A172 (cell line): Measurements from ENCODE around the gene ENO1. TPM values are rescaled to one million over a fixed set of nuclear protein-coding genes. Genes with fewer than 3 reads are reported as not detected.
"Not testable (repeated sequence)": the region's sequence is repeated elsewhere in the genome, so short reads cannot be mapped to it uniquely, and the experiment has no call there.

ENCODE experiments used
- DNase-seq: peaks from one replicate; pipeline ENCODE4 v3.0.0-alpha.2; 2015; ENCODE audit warnings: low spot score
- total RNA-seq: library from RNA; depleted of rRNA; stranded (reverse); fragments of >200 nt; shearing (Covaris generic); gene quantifications from 2 replicates; pipeline ENCODE4 v1.2.3, GENCODE V29; 2014

The ENO1 gene
- total RNA-seq, 1 experiment from 2014 or later, result 1,393 TPM

GRCh38 chr1:8896775-8897174, 18.3 kb upstream of the ENO1 start:
- DNase-seq, result not testable (repeated sequence)

GRCh38 chr1:8892026-8892425, 13.5 kb upstream of the ENO1 start:
- no peak for DNase-seq

DNA sequence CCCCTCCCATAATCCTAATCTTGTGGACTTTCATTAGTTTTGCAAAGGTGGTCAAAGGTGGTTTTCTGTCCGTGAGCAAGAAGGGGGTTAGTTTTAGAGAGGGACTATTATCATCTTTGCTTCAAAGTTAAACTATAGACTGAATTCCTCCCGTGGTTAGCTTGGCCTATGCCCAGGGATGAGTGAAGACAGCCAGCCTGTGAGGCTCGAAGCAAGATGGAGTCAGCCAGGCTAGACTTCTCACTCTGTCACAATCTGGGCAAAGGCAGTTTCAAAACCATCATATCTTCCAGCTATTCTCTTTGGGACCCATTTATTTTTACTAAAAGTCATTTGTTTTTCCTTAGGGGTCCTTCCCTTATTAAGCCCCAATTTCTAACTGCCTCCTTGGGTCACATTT, 12.9 kb upstream of the ENO1 start:
- no peak for DNase-seq

DNA sequence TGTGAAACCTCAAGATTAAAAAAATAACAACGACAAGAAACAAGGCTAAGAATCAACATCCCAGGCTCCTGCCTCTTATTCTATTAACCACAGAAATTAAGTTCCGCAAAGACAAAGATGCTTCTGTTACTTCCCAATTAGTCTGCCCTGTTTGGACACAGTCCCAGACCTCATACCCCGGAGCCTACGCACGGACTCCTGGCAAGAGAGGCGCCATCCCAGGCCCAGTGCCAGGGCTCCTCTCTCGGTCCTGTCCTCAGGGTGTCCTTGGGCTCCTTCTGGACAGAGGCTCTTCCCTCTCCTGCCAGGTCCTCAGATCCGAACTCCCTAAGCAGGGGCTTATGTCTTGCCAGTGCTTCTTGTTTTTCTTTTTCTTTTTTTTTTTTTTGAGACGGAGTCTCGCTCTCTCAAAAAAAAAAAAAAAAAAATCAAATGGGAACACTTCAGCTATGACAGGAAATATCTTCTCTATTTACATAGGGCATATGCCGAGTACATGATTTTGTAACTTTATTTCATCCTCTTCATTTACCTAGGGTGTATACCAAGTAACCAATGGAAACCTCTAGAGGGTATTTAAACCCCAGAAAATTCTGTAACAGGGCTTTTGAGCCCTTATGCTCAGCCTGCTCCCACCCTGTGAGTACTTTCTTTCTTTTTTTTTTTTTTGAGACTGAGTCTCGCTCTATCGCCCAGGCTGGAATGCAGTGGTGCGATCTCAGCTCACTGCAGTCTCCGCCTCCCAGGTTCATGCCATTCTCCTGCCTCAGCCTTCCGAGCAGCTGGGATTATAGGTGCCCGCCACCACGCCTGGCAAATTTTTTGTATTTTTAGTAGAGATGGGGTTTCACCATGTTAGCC, 11.7 kb upstream of the ENO1 start:
- peak; percentile 55 for DNase-seq

DNA sequence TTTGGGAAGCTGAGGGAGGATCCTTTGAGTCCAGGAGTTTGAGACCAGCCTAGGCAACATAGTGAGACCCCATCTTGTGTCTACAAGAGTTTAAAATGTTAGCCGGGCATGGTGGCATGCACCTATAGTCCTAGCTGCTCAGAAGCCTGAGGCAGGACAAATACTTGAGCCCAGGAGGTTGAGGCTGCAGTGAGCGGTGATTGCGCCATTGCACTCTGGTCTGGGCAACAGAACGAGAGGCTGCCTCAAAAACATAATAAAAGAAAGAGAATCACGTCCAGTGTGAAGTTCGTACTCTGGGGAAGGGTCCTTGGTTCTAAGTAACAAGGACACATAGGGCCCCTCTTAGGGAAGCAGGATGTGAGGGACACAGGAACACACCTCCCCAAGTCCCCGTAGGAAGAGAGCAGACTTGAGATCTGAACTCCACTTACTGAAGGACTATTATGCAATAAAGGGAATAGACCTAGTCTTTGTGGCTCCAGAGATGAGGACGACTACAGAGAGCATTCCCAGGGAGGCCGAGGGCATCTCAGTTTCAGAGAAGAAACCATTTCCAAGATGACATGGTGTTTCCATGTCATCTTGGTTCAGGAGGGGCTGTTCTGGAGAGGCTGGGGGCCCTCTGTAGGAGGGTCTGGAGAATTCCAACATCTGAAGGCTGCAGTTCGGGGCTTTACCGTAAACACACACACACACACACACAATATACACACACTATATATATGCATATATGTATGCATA, 10.8 kb upstream of the ENO1 start:
- DNase-seq, result no peak

DNA sequence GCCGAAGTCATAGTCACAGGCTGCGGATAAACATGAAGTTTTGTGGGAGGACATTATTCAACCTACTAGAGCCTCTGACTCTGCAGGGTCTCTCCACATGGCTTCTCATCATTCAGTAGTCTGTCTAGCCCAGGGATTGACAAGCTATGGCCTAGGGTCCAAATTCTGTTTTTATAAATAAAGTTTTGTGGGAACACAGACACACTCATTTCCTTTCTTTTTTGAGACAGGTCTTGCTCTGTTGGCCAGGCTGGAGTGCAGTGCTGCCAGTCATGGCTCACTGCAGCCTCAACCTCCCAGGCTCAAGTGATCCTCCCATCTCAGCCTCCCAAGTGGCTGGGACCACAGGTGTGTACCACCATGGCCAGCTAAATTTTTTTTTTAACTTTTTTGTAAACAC, 8.1 kb upstream of the ENO1 start:
- DNase-seq, result no peak

DNA sequence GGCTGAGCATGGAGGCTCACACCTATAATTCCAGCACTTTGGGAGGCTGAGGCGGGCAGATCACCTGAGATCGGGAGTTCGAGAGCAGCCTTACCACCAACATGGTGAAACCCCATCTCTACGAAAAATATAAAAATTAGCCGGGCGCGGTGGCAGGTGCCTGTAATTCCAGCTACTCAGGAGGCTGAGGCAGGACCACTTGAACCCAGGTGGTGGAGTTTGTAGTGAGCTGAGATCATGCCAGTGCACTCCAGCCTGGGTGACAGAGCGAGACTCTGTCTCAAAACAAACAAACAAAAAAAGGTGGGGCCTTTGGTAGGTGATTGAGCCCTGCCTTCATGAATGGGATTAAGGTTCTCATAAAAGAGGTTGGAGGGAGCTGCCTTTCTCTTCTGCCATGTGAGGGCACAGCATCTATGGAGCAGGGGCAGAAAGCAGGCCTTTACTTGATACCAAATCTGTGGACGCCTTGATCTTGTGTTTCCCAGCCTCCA, 7.6 kb upstream of the ENO1 start:
- DNase-seq, result not testable (repeated sequence)

- DNase-seq, result not testable (repeated sequence)
Observed at GRCh38 chr1:8884105-8884504, 5.6 kb upstream of the ENO1 start.

GRCh38 chr1:8883491-8883890, 5.0 kb upstream of the ENO1 start:
- DNase-seq, result no peak

- DNase-seq, result peak; percentile 78
Observed at GRCh38 chr1:8879922-8880676, 1.6 kb upstream of the ENO1 start.

DNA sequence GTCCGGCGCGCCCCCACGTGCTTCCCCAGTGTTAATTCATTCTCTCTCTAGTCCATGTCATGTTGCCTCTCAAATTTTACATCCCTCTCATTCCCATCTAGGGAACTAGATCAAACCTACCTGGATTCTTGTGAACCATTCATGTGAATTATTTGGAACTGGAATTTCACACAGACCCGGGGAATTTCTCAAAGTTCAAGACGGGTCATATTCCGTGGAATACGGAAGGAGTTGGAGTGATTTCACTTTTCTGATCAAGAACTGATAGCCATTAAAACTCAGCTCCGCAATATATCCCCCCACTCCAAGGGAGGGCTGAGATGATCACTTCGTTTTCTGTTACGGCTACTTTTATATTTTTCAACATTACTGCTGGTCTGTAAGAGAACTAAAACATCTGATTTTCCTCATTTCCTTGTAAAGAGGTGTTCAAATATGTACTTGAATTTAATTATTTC, 1.0 kb upstream of the ENO1 start:
- DNase-seq, result no peak

DNA sequence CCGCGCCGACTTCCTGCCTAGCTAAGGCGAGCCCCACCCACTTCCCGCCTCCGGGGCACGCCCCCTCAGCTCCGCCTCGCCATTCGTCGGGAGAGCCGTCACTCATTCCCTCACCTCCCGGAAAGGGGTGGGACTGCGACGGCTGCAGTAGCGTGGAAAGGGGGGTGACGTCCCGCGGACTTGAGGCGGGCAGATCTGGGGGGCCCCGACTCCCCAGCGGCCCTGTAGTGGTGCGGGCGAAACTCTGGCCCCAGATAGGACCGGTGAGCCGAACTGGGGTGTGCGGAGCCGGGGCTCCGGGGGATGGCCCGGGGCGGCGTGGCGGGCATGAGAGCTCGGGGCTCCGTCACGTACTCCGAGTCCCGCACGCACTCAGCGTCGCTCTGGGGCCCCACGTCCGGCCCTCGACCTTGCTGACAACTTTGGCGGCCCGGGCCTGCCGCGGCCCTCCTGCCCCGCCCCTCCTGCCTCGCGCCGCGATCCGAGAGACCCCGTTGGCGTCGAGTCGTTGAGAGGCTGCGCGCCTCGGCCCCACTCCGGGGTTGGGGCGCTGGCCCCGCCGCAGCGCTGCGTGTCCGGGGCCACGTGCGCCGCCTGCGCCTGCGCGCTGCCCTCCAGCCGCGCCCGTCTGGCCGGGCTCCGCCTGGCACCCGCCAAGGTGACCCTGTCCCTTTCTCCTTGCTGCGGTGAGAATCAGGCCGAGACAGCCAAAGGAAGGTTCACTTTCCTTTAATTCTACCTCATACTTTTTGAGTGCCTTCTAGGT, 395 bp upstream of the ENO1 start:
- DNase-seq, result peak; percentile 91

DNA sequence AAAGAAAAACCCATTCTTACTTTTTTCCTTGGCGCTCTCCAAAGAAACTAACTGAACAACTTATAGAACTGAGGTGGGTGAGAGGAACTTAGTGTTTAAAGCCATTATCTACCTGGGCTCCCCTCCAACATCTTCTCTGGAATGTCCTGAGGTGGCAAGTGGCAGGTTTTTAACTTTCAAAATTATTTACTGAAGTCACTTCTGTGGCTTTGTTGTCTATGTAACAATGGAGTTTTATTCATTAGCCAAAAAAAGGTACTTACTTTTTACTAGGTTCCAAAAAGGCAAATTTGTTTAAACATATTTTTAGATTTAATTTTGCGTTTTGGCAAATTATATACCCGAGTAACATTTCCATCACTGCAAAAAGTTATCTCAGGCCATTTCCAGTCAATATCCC, 2.4 kb downstream of the ENO1 start:
- DNase-seq, result no peak

- DNase-seq, result no peak
Observed at GRCh38 chr1:8875216-8875861, 3.1 kb downstream of the ENO1 start.

DNA sequence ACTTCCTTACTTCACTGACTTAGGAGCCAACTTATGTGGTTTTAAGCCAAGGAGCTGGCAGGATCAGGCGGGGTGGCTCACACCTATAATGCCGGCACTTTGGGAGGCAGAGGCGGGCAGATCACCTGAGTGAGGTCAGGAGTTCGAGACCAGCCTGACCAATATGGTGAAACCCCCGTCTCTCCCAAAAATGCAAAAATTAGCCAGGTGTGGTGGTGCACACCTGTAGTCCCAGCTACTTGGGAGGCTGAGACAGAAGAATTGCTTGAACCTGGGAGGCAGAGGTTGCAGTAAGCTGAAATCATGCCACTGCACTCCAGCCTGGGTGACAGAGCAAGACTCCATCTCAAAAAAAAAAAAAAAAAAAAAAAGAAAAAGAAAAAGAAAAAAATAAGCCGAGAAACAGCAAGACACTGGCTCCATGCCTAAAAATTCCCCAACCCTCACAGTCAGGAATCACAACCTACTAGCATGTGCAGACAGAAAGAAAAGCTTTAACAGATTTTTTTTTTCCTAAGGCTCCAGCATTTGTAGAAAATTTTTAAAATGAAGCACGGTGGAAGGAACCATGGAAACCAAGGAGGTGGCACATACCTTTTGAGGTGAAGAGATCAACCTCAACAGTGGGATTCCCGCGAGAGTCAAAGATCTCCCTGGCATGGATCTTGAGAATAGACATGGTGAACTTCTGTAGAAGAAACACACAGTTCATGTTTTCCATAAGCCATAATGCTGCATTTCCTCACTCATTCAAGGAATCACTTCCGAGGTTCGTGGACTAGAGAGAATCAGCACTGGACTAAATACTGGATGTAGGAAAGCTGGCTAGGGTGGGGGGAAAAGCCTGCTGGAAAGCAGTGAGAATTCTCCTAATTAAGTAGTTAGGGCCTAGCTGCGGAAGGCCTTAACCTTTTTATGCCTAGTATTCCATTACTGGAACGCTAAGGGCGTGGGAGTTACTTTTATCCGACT, 4.0 kb downstream of the ENO1 start:
- no peak for DNase-seq

- DNase-seq, result peak; percentile 97
Observed at GRCh38 chr1:8873506-8874229, 4.8 kb downstream of the ENO1 start.

DNA sequence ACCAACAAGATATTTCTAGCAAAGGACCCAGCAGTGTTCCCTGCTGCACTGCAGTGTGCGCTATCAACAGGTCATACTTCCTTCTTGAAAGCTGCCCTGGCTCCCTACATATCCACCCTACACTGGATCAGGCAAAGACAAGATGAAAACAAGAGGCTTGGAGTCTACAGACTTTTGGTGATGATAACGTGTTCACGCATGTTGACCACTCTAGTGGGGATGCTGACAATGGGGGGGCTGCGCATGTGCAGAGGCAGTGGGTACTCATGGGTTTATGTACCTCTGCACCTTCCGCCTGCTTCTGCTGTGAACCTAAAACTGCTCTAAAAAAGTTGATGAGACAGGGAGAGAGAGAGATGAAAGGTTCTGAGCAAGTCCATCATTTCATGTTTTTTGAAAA, 5.5 kb downstream of the ENO1 start:
- DNase-seq, result no peak

DNA sequence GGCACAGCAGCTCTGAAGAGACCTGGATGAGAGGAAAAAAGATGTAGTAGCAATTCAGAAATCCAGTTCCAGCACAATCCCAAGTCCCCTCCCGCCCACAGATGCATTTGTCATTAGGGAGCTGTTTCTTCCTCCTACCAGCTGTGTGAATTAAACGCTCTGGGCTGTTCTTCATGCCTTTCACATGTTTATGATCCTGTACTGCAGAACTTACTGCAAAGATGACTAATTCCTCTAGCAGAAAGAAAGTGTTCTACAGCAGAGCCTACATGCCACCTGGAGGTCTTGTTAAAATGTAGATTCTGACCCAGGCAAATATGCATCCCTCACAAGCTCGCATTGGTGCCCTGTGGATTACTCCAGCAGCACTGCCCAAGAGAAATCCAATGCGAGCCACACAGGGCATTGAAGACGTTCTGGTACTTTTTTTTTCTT, 6.5 kb downstream of the ENO1 start:
- DNase-seq, result no peak

- no peak for DNase-seq
Observed at GRCh38 chr1:8871539-8871935, 6.9 kb downstream of the ENO1 start.
